Neural progenitor cell (in vitro differentiated cells): ENCODE data around the gene CFAP97D2. TPM values are rescaled to one million over a fixed set of nuclear protein-coding genes. Genes with fewer than 3 reads are reported as not detected.
A peak's percentile ranks its signal among the peaks of the same experiment; 100 is the strongest.

Experiments used
- DNase-seq: peaks from one replicate; pipeline ENCODE4 v3.0.0-alpha.2; 2016; ENCODE audit warnings: low spot score
- H2AFZ ChIP-seq: fragments of 200-600 bp; sonication (generic); replicated peaks from 2 replicates; pipeline ENCODE4 v1.6.1; 2016; ENCODE audit warnings: antibody characterized with exemption
- H3F3A ChIP-seq: fragments of 200-600 bp; sonication (generic); 2 replicates; pipeline ENCODE4 v1.6.1; 2016; ENCODE audit warnings: antibody characterized with exemption, low read depth
- H3K27ac ChIP-seq: fragments of 200-600 bp; sonication (generic); 2 replicates; pipeline ENCODE4 v1.5.1; 2016; ENCODE audit warnings: mild to moderate bottlenecking
- H3K27me3 ChIP-seq: fragments of 200-600 bp; sonication (generic); 2 replicates; pipeline ENCODE4 v1.6.1; 2016; ENCODE audit warnings: mild to moderate bottlenecking, moderate library complexity
- H3K36me3 ChIP-seq: fragments of 200-600 bp; sonication (generic); 2 replicates; pipeline ENCODE4 v1.5.1; 2016
- H3K4me1 ChIP-seq: fragments of 200-600 bp; sonication (generic); 2 replicates; pipeline ENCODE4 v1.6.1; 2016; ENCODE audit warnings: mixed run types
- H3K4me2 ChIP-seq: fragments of 200-600 bp; sonication (generic); 2 replicates; pipeline ENCODE4 v1.6.1; 2016
- H3K4me3 ChIP-seq: fragments of 200-600 bp; sonication (generic); 2 replicates; pipeline ENCODE4 v1.5.1; 2016
- H3K79me2 ChIP-seq: fragments of 200-600 bp; sonication (generic); 2 replicates; pipeline ENCODE4 v1.6.1; 2016; ENCODE audit warnings: low read depth
- H3K9ac ChIP-seq: fragments of 200-600 bp; sonication (generic); 2 replicates; pipeline ENCODE4 v1.6.1; 2016
- H3K9me3 ChIP-seq: fragments of 200-600 bp; sonication (generic); 2 replicates; pipeline ENCODE4 v1.5.1; 2016; ENCODE audit warnings: low read depth
- H4K20me1 ChIP-seq: fragments of 200-600 bp; sonication (generic); 2 replicates; pipeline ENCODE4 v1.6.1; 2016; ENCODE audit warnings: low read depth
- H3K27ac Mint-ChIP-seq: 3 replicates; pipeline ENCODE4 v1.8.0; 2021; ENCODE audit warnings: mixed read lengths
- H3K27me3 Mint-ChIP-seq: 2 replicates; pipeline ENCODE4 v1.8.0; 2022; ENCODE audit warnings: low read depth, mild to moderate bottlenecking, inconsistent platforms, moderate library complexity, mixed read lengths; ENCODE audit not compliant: insufficient read depth
- H3K36me3 Mint-ChIP-seq: 3 replicates; pipeline ENCODE4 v1.8.0; 2021; ENCODE audit warnings: mixed read lengths
- H3K4me1 Mint-ChIP-seq: 3 replicates; pipeline ENCODE4 v1.8.0; 2021; ENCODE audit warnings: mixed read lengths
- H3K4me3 Mint-ChIP-seq: 3 replicates; pipeline ENCODE4 v1.8.0; 2021; ENCODE audit warnings: mild to moderate bottlenecking, moderate library complexity, mixed read lengths
- H3K9me3 Mint-ChIP-seq: 3 replicates; pipeline ENCODE4 v1.8.0; 2020; ENCODE audit warnings: mixed read lengths
- CTCF ChIP-seq: fragments of 200-600 bp; sonication (generic); IDR thresholded peaks from 2 replicates; pipeline ENCODE4 v1.5.1; 2017; ENCODE audit warnings: antibody characterized with exemption, mild to moderate bottlenecking
- EZH2 ChIP-seq: fragments of 200-600 bp; sonication (generic); IDR thresholded peaks from 2 replicates; pipeline ENCODE4 v1.6.1; 2017; ENCODE audit warnings: antibody characterized with exemption, mild to moderate bottlenecking, moderate library complexity
- EZH2phosphoT487 ChIP-seq: fragments of 200-600 bp; sonication (generic); IDR thresholded peaks from 2 replicates; pipeline ENCODE4 v1.6.1; 2017; ENCODE audit warnings: antibody characterized with exemption
- total RNA-seq: library from RNA; depleted of rRNA; stranded (reverse); fragments of >200 nt; gene quantifications from 2 replicates; pipeline ENCODE4 v1.2.3, GENCODE V29; 2015; ENCODE audit warnings: low replicate concordance

The CFAP97D2 gene
- total RNA-seq, 1 donor from 2014 or later: not detected

- no peak overlapping the region for H3K4me3 ChIP-seq
- peaks cover 2% of the 10 kb centered on the region for H3K27me3 Mint-ChIP-seq
- H3K4me2 ChIP-seq: no peak overlapping the region
- peak overlapping the region; percentile 12 for H3K9ac ChIP-seq
- no peaks in the 10 kb centered on the region for H3K79me2 ChIP-seq
- H3K27ac ChIP-seq: no peak overlapping the region
- H3K4me3 Mint-ChIP-seq: no peak overlapping the region
- H3K36me3 ChIP-seq: peaks cover 17% of the 10 kb centered on the region
- H4K20me1 ChIP-seq: no peaks in the 10 kb centered on the region
- H3K9me3 Mint-ChIP-seq: no peaks in the 10 kb centered on the region
- H3K27ac Mint-ChIP-seq: no peak overlapping the region
- H3K9me3 ChIP-seq: no peaks in the 10 kb centered on the region
- no peak for TF ChIP-seq EZH2
- no peak for TF ChIP-seq EZH2phosphoT487
- no peak for TF ChIP-seq CTCF
- peaks cover 26% of the 10 kb centered on the region for H3K36me3 Mint-ChIP-seq
- no peaks in the 10 kb centered on the region for H3K4me1 Mint-ChIP-seq
- DNase-seq: no peak
- no peaks in the 10 kb centered on the region for H3F3A ChIP-seq
- H3K4me1 ChIP-seq: no peaks in the 10 kb centered on the region
- no peaks in the 10 kb centered on the region for H3K27me3 ChIP-seq
- H2AFZ ChIP-seq: no peak overlapping the region
Observed at GRCh38 chr13:114259974-114260373, 80.9 kb downstream of the CFAP97D2 start.

DNA sequence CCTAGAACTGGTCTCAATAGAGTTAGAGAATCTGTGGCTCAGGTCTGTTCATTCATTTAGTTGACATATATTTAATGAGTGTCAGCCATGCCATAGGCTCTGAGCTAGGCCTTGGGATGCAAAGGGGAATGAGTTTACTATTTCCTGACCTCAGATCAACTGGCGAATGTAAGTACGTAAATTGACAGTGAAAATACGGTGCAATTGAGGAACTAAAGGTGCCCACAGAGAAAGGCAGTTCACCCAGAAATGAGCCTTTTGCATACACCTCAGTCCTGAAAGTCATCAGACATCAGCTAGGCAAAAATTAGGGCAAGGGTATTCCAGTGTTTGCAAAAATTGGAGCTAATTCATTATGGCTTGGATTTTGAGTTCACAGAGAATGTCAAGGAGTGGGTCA is 81.8 kb downstream of the CFAP97D2 start:
- Histone ChIP-seq H3K4me1 (no peaks in the 10 kb centered on the region), H3F3A (no peaks in the 10 kb centered on the region), H2AFZ (no peak overlapping the region), H4K20me1 (no peaks in the 10 kb centered on the region), H3K36me3 (peaks cover 11% of the 10 kb centered on the region), H3K9me3 (no peaks in the 10 kb centered on the region), H3K27ac (no peak overlapping the region), H3K4me2 (no peak overlapping the region), H3K27me3 (no peaks in the 10 kb centered on the region), H3K79me2 (no peaks in the 10 kb centered on the region), H3K9ac (no peak overlapping the region), H3K4me3 (no peak overlapping the region)
- Mint-ChIP-seq H3K36me3 (peaks cover 30% of the 10 kb centered on the region), H3K27ac (no peak overlapping the region), H3K9me3 (no peaks in the 10 kb centered on the region), H3K4me1 (no peaks in the 10 kb centered on the region), H3K4me3 (no peak overlapping the region), H3K27me3 (no peaks in the 10 kb centered on the region)
- TF ChIP-seq CTCF (no peak), EZH2 (no peak), EZH2phosphoT487 (no peak)
- DNase-seq: no peak

- H3K27ac Mint-ChIP-seq: no peak overlapping the region
- peaks cover 34% of the 10 kb centered on the region for H3K36me3 Mint-ChIP-seq
- peaks cover 11% of the 10 kb centered on the region for H3K36me3 ChIP-seq
Observed at GRCh38 chr13:114261328-114261965, 82.4 kb downstream of the CFAP97D2 start.

More at GRCh38 chr13:114261328-114261965, 82.4 kb downstream of the CFAP97D2 start:
- H3K79me2 ChIP-seq: no peaks in the 10 kb centered on the region
- H3K9ac ChIP-seq: no peak overlapping the region
- Mint-ChIP-seq H3K4me1 (no peaks in the 10 kb centered on the region), H3K27me3 (no peaks in the 10 kb centered on the region), H3K9me3 (no peaks in the 10 kb centered on the region), H3K4me3 (no peak overlapping the region)
- H3K4me1 ChIP-seq: no peaks in the 10 kb centered on the region
- no peak overlapping the region for H3K27ac ChIP-seq
- DNase-seq: no peak
- TF ChIP-seq CTCF: no peak
- H3K4me3 ChIP-seq: no peak overlapping the region
- H3K27me3 ChIP-seq: no peaks in the 10 kb centered on the region
- no peaks in the 10 kb centered on the region for H3K9me3 ChIP-seq
- no peak overlapping the region for H3K4me2 ChIP-seq
- H2AFZ ChIP-seq: no peak overlapping the region
- no peaks in the 10 kb centered on the region for H3F3A ChIP-seq
- no peaks in the 10 kb centered on the region for H4K20me1 ChIP-seq
